Measurements from ENCODE around the gene CCDC92.

CCDC92 gene

GRCh38 chr12:123936471-123936870 lies 36.2 kb downstream of the CCDC92 start:
- Histone ChIP-seq H3K9me3 (replicated peaks; ENCODE audit: insufficient read depth, low read length) (no peaks in the 10 kb centered on the region), H3K9ac (ENCODE audit: low read length) (no peak overlapping the region), H3F3A (ENCODE audit: insufficient read depth, low read length) (no peaks in the 10 kb centered on the region), H3K4me3 (ENCODE audit: low read length) (no peak overlapping the region), H3K4me2 (ENCODE audit: low read depth, low read length) (no peak overlapping the region), H3K36me3 (replicated peaks; ENCODE audit: insufficient read depth, low read length) (no peaks in the 10 kb centered on the region), H3K9me2 (replicated peaks; ENCODE audit: insufficient read depth, low read length) (no peaks in the 10 kb centered on the region), H3K4me1 (ENCODE audit: low read length) (no peaks in the 10 kb centered on the region), H3K27ac (ENCODE audit: low read length) (no peak overlapping the region), H4K20me1 (ENCODE audit: insufficient read depth, low read length) (no peaks in the 10 kb centered on the region), H3K27me3 (replicated peaks; ENCODE audit: insufficient read depth, low read length) (no peaks in the 10 kb centered on the region), H3K79me2 (ENCODE audit: low read length) (no peaks in the 10 kb centered on the region), H2AFZ (ENCODE audit: low read length) (no peak overlapping the region)
- no peak for TF ChIP-seq CTCF (IDR thresholded peaks at IDR 0.05; ENCODE audit: low read length)
- TF ChIP-seq EZH2phosphoT487 (IDR thresholded peaks at IDR 0.05; ENCODE audit: low read length) = no peak
- no peak for TF ChIP-seq EZH2 (optimal IDR thresholded peaks at IDR 0.05; ENCODE audit: low read depth, low read length)
- DNase-seq = no peak

DNA sequence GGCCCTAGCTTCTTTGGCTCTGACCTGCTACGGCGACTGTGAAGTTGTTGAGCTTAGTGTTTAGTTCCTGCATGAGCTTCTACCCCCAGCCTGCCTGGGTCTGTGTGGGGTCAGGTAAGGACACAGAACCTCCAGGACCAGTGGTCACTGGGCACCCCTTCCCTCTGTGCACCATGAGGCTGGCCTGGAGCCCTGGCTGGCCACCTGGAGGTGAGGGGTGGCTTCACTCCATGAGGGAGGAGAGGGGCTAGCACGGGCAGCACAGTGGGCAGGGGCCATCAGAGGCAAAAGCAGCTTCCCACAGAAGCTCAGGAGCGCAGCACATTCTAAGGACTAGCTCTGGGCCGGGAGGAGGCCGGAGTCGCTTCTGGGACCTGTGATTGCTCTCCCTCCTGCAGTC lies 36.7 kb downstream of the CCDC92 start:
- Histone ChIP-seq H4K20me1 (ENCODE audit: insufficient read depth, low read length) (no peaks in the 10 kb centered on the region), H2AFZ (ENCODE audit: low read length) (no peak overlapping the region)

DNA sequence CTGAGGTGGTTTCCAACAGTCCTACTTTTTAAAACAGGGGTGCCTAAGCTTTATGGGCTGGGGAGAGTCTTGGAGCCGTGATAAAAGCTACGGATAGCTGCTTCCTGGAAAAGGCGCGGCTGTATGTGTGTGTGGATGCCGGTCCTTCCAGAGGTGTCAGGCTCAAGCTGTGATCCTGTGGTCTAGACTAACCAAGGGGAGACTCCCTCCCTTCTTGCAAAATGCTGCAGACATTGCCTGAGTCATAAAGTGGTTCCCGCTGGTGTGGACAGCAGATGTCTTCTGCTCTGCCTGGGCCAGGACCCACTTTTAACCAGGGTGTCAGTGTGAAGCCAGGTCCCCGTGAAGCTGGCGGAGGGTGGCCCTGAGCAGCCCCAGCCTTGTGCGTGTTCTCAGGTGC lies 37.8 kb downstream of the CCDC92 start:
- no peaks in the 10 kb centered on the region for H3K79me2 ChIP-seq (ENCODE audit: low read length)
- H3F3A ChIP-seq (ENCODE audit: insufficient read depth, low read length) = no peaks in the 10 kb centered on the region
- no peaks in the 10 kb centered on the region for H3K27me3 ChIP-seq (replicated peaks; ENCODE audit: insufficient read depth, low read length)

More for the DNA sequence above, 36.7 kb downstream of the CCDC92 start:
- H3K4me3 ChIP-seq (ENCODE audit: low read length) = no peak overlapping the region
- no peak for DNase-seq
- no peaks in the 10 kb centered on the region for H3K9me3 ChIP-seq (replicated peaks; ENCODE audit: insufficient read depth, low read length)
- H3K79me2 ChIP-seq (ENCODE audit: low read length) = no peaks in the 10 kb centered on the region
- no peaks in the 10 kb centered on the region for H3K27me3 ChIP-seq (replicated peaks; ENCODE audit: insufficient read depth, low read length)
- no peaks in the 10 kb centered on the region for H3K4me1 ChIP-seq (ENCODE audit: low read length)
- no peaks in the 10 kb centered on the region for H3F3A ChIP-seq (ENCODE audit: insufficient read depth, low read length)
- no peak overlapping the region for H3K4me2 ChIP-seq (ENCODE audit: low read depth, low read length)
- TF ChIP-seq CTCF (IDR thresholded peaks at IDR 0.05; ENCODE audit: low read length) = no peak
- TF ChIP-seq EZH2phosphoT487 (IDR thresholded peaks at IDR 0.05; ENCODE audit: low read length) = no peak
- no peak for TF ChIP-seq EZH2 (optimal IDR thresholded peaks at IDR 0.05; ENCODE audit: low read depth, low read length)
- H3K9me2 ChIP-seq (replicated peaks; ENCODE audit: insufficient read depth, low read length) = no peaks in the 10 kb centered on the region
- no peak overlapping the region for H3K9ac ChIP-seq (ENCODE audit: low read length)
- no peaks in the 10 kb centered on the region for H3K36me3 ChIP-seq (replicated peaks; ENCODE audit: insufficient read depth, low read length)
- no peak overlapping the region for H3K27ac ChIP-seq (ENCODE audit: low read length)

More for the DNA sequence above, 37.8 kb downstream of the CCDC92 start:
- Histone ChIP-seq H3K4me2 (ENCODE audit: low read depth, low read length) (no peak overlapping the region), H3K9me3 (replicated peaks; ENCODE audit: insufficient read depth, low read length) (no peaks in the 10 kb centered on the region), H4K20me1 (ENCODE audit: insufficient read depth, low read length) (no peaks in the 10 kb centered on the region), H3K4me1 (ENCODE audit: low read length) (no peaks in the 10 kb centered on the region), H3K36me3 (replicated peaks; ENCODE audit: insufficient read depth, low read length) (no peaks in the 10 kb centered on the region), H3K9me2 (replicated peaks; ENCODE audit: insufficient read depth, low read length) (no peaks in the 10 kb centered on the region), H2AFZ (ENCODE audit: low read length) (no peak overlapping the region), H3K9ac (ENCODE audit: low read length) (no peak overlapping the region), H3K27ac (ENCODE audit: low read length) (no peak overlapping the region), H3K4me3 (ENCODE audit: low read length) (no peak overlapping the region)
- DNase-seq = no peak
- TF ChIP-seq EZH2 (optimal IDR thresholded peaks at IDR 0.05; ENCODE audit: low read depth, low read length) = no peak
- TF ChIP-seq CTCF (IDR thresholded peaks at IDR 0.05; ENCODE audit: low read length) = no peak
- TF ChIP-seq EZH2phosphoT487 (IDR thresholded peaks at IDR 0.05; ENCODE audit: low read length) = no peak
